Gastroesophageal sphincter (tissue), 3 donors: ENCODE measurements around the gene PTPRO.

Source experiments
- CTCF ChIP-seq, 4 experiments: fragments of 200-600 bp in 2 of 4; fragments of 450-650 bp in 2 of 4; sonication (generic) in 1 of 4; IDR thresholded peaks; one replicate each; pipeline ENCODE4 v1.5.1; 2017 to 2019; ENCODE audit warnings: antibody characterized with exemption in 4 of 4, mild to moderate bottlenecking in 2 of 4, moderate library complexity in 2 of 4
- POLR2A ChIP-seq, 2 donors: fragments of 450-650 bp; IDR thresholded peaks; one replicate each; pipeline ENCODE4 v1.6.1; 2017; ENCODE audit warnings: antibody characterized with exemption in 2 of 2, mild to moderate bottlenecking in 2 of 2, moderate library complexity in 1 of 2
- POLR2AphosphoS5 ChIP-seq: sonication (generic); formaldehyde crosslinking; IDR thresholded peaks from one replicate; pipeline ENCODE4 v1.6.1; 2017; ENCODE audit warnings: antibody characterized with exemption

GRCh38 chr12:15334225-15334624 lies 11.9 kb downstream of the PTPRO start:
- TF ChIP-seq POLR2A (IDR thresholded peaks at IDR 0.05) (no peak), CTCF (IDR thresholded peaks at IDR 0.05) (no peak), POLR2AphosphoS5 (no peak)
